Panc1 (cell line): ENCODE results near the gene PCGF5. TPM values are rescaled to one million over a fixed set of nuclear protein-coding genes. Genes with fewer than 3 reads are reported as not detected.

Experiments used
- ATAC-seq: fragments of 200-7000 bp; cut with Tn5 transposase; 2 replicates; pipeline ENCODE4 v1.9.1; 2020; ENCODE audit warnings: mild to moderate bottlenecking, moderate library complexity
- BruUV-seq: library from RNA; stranded (reverse); fragments of 400-500 nt; replicated peaks from 2 replicates; lab custom pipeline; 2021; lab: Mats Ljungman, UMichigan
- CTCF ChIA-PET: fragments of 300-600 bp; sonication (Branson Sonifier 250); formaldehyde crosslinking; loops from one replicate; lab custom pipeline; 2022; ENCODE audit warnings: antibody characterized with exemption; lab: Charles Lee
- POLR2A ChIA-PET: fragments of 300-600 bp; sonication (Branson Sonifier 250); formaldehyde crosslinking; loops from one replicate; lab custom pipeline; 2022; ENCODE audit warnings: antibody characterized with exemption; lab: Charles Lee
- DNase-seq: peaks from one replicate; pipeline ENCODE4 v3.0.0-alpha.2; 2010; ENCODE audit warnings: low read depth, low spot score
- H3K27ac ChIP-seq: 2 replicates; pipeline ENCODE4 v1.5.1; 2011; ENCODE audit warnings: mild to moderate bottlenecking, low read length, inconsistent platforms
- H3K27me3 ChIP-seq: fragments of 200-500 bp; sonication (Bioruptor generic); 2 replicates; pipeline ENCODE4 v1.6.0; 2014; ENCODE audit warnings: low read length, inconsistent platforms; ENCODE audit not compliant: control insufficient read depth, insufficient read depth
- H3K36me3 ChIP-seq: fragments of 200-500 bp; sonication (Bioruptor generic); 2 replicates; pipeline ENCODE4 v1.5.1; 2014; ENCODE audit warnings: inconsistent platforms, mild to moderate bottlenecking, low read length, moderate library complexity; ENCODE audit not compliant: control insufficient read depth, insufficient read depth
- H3K4me1 ChIP-seq: 2 replicates; pipeline ENCODE4 v1.5.1; 2011; ENCODE audit warnings: inconsistent platforms, mild to moderate bottlenecking, low read length, moderate library complexity; ENCODE audit not compliant: control insufficient read depth, insufficient read depth
- H3K4me3 ChIP-seq, 2 experiments: 2 replicates each; pipeline ENCODE4 v1.5.1; 2011 to 2012; ENCODE audit warnings: low read depth in 2 of 2, low read length in 2 of 2, mild to moderate bottlenecking in 2 of 2, inconsistent platforms in 1 of 2, moderate library complexity in 1 of 2
- H3K9me3 ChIP-seq: fragments of 200-500 bp; sonication (Bioruptor generic); 2 replicates; pipeline ENCODE4 v1.5.1; 2014; ENCODE audit warnings: low read depth, mild to moderate bottlenecking, inconsistent platforms, low read length, moderate library complexity; ENCODE audit not compliant: control insufficient read depth, insufficient read depth
- CTCF ChIP-seq: fragments of 450-650 bp; IDR thresholded peaks from 2 replicates; pipeline ENCODE4 v1.5.1; 2017; ENCODE audit warnings: mild to moderate bottlenecking
- POLR2AphosphoS5 ChIP-seq: IDR thresholded peaks from 2 replicates; pipeline ENCODE4 v1.6.1; 2012; ENCODE audit warnings: mild to moderate bottlenecking, low read depth, low read length, moderate library complexity
- REST ChIP-seq, 2 experiments: IDR thresholded peaks; 2 replicates each; pipeline ENCODE4 v1.6.1; 2011 to 2012; ENCODE audit warnings: low read depth in 2 of 2, control low read depth in 1 of 2, low read length in 1 of 2, mild to moderate bottlenecking in 1 of 2, moderate library complexity in 1 of 2; ENCODE audit not compliant: insufficient read depth in 1 of 2
- SIN3A ChIP-seq: IDR thresholded peaks from 2 replicates; pipeline ENCODE4 v1.6.1; 2012; ENCODE audit warnings: low read depth, mild to moderate bottlenecking, low read length, moderate library complexity, borderline replicate concordance; ENCODE audit not compliant: insufficient read depth
- TCF7L2 ChIP-seq: IDR thresholded peaks from 2 replicates; pipeline ENCODE4 v1.6.1; 2011; ENCODE audit warnings: mild to moderate bottlenecking, low read depth, low read length, inconsistent platforms
- in situ Hi-C: cut with HindIII; loops from 2 replicates; pipeline ENCODE4 v1.10.0; 2016; ENCODE audit warnings: low sequenced_read_pairs, low pct_unique_long_range_greater_than_20kb
- intact Hi-C: fragments of 100-400 bp; cut with micrococcal nuclease; formaldehyde crosslinking; loops from one replicate; pipeline ENCODE4 v1.10.0; 2022; ENCODE audit not compliant: unreplicated experiment
- total RNA-seq: library from RNA; stranded (reverse); gene quantifications from one replicate; pipeline ENCODE4 v1.2.1, GENCODE V29; 2021; ENCODE audit not compliant: unreplicated experiment

The PCGF5 gene
- total RNA-seq, 1 experiment from 2014 or later = 23.3 TPM

GRCh38 chr10:91247360-91248111, 27.1 kb downstream of the PCGF5 start:
- no peak overlapping the region for H3K4me3 ChIP-seq
- no peak overlapping the region for H3K27ac ChIP-seq
- no peaks in the 10 kb centered on the region for H3K9me3 ChIP-seq
- DNase-seq (no peak), ATAC-seq (no peak)
- TF ChIP-seq REST (IDR thresholded peaks at IDR 0.05; ENCODE audit: insufficient read depth in 1 of 2, low read depth in 2 of 2, low read length in 1 of 2) = no peak
- intact Hi-C loops = no loop called here
- in situ Hi-C loops = no loop called here
- no peaks in the 10 kb centered on the region for H3K27me3 ChIP-seq
- BruUV-seq = no TSS peak
- CTCF ChIA-PET = no interaction called here
- no peaks in the 10 kb centered on the region for H3K36me3 ChIP-seq
- POLR2A ChIA-PET = no interaction called here
- no peaks in the 10 kb centered on the region for H3K4me1 ChIP-seq

- in situ Hi-C loops = no loop called here
Observed at GRCh38 chr10:91249700-91250099, 29.2 kb downstream of the PCGF5 start.

More at GRCh38 chr10:91249700-91250099, 29.2 kb downstream of the PCGF5 start:
- no peak for TF ChIP-seq SIN3A
- no peak for TF ChIP-seq TCF7L2
- no peak for TF ChIP-seq CTCF
- no peak for TF ChIP-seq REST (IDR thresholded peaks at IDR 0.05; ENCODE audit: insufficient read depth in 1 of 2, low read depth in 2 of 2, low read length in 1 of 2)
- no peak for TF ChIP-seq POLR2AphosphoS5
- BruUV-seq = no TSS peak
- ATAC-seq (no peak), DNase-seq (no peak)
- no peaks in the 10 kb centered on the region for H3K36me3 ChIP-seq
- H3K4me3 ChIP-seq = no peak overlapping the region
- ChIA-PET CTCF (interaction anchor here (0.6 to 1.7 kb wide), 6 partner anchors 10 to 338 kb away, joined by 3 to 20 read pairs (median 4); no protein-coding TSS in a partner anchor), POLR2A (no interaction called here)
- no peaks in the 10 kb centered on the region for H3K9me3 ChIP-seq
- H3K4me1 ChIP-seq = no peaks in the 10 kb centered on the region
- no peak overlapping the region for H3K27ac ChIP-seq
- no peaks in the 10 kb centered on the region for H3K27me3 ChIP-seq
- intact Hi-C loops = loop anchor here (5.0 kb wide), 1 partner anchor 162 kb away; no protein-coding TSS in a partner anchor
